H54 (cell line): ENCODE data around the gene GLOD5.
A peak's percentile ranks its signal among the peaks of the same experiment; 100 is the strongest.

Experiments
- DNase-seq: peaks from one replicate; pipeline ENCODE4 v3.0.0; 2011; ENCODE audit warnings: low spot score, mixed read lengths; ENCODE audit not compliant: insufficient read length
- FAIRE-seq: peaks from 3 replicates; lab custom pipeline; 2011; peaks lifted over from hg19 to GRCh38; lab: Jason Lieb, UNC
- POLR2A ChIP-seq: IDR thresholded peaks from 2 replicates; pipeline ENCODE4 v1.6.1; 2011; ENCODE audit warnings: low read depth, mild to moderate bottlenecking, low read length

The GLOD5 gene

DNA sequence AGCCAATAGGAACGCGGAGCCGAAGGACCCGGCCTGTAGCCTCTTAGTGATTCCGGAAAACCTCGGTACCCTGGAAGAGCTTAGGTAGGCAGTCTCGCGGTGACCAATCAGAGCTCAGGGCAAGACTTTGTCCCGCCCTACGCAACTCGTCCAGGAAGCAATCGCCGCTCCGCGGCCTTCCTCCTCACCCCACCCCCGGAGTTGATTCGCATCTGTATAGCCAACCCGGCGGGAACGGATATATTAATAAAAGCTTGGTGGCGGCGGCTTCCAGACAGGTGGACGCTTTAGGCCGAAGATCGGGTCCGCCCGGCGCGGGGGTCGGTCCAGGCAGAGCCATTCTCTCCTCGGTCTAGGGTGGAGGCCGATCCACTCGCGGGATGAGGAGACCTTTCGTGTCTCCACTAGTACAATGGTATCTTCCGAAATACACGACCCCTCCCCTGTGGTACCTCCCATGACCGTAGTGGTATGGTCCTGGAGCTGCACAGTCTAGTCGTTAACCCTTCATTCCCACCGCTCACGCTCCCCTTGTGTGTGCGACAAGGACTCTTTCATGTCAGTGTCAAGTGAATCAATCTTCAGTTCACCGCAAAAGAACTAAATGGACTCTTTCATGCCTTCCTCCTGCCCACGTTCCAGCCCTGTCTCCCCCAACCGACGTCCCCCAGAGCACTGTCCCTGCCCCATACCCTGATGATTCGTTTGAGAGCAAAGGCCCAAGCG lies 24.2 kb upstream of the GLOD5 start:
- FAIRE-seq, result no peak
- DNase-seq, result peak; percentile 45
- no peak for TF ChIP-seq POLR2A

- FAIRE-seq (no peak), DNase-seq (no peak)
- TF ChIP-seq POLR2A, result 0 out of 2 replicates have a peak, but pooled peaks have one; percentile 16
Measured at GRCh38 chrX:48737940-48738339, 23.6 kb upstream of the GLOD5 start.

- DNase-seq (no peak), FAIRE-seq (no peak)
- TF ChIP-seq POLR2A, result no peak
Measured at GRCh38 chrX:48741834-48742233, 19.7 kb upstream of the GLOD5 start.

DNA sequence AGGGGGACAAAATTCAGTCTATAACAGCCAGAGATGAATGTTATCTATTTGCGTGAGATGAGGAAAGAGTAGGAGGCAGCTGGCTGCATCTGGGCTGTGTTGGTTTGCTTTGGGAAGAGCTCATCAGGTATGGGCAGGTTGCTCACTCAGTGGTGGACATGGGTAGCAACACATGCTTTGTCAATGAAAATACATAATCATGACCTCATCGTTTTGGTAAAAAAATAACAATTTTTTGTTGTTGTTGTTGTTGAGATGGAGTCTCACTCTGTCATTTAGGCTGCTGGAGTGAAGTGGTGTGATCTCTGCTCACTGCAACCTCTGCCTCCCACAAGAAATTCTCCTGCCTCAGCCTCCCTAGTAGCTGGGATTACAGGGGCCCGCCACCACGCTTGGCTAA lies 16.3 kb upstream of the GLOD5 start:
- no peak for DNase-seq
- no peak for TF ChIP-seq POLR2A
- FAIRE-seq, result no peak

GRCh38 chrX:48747415-48748016 lies 14.0 kb upstream of the GLOD5 start:
- no peak for TF ChIP-seq POLR2A
- no peak for FAIRE-seq
- no peak for DNase-seq

DNA sequence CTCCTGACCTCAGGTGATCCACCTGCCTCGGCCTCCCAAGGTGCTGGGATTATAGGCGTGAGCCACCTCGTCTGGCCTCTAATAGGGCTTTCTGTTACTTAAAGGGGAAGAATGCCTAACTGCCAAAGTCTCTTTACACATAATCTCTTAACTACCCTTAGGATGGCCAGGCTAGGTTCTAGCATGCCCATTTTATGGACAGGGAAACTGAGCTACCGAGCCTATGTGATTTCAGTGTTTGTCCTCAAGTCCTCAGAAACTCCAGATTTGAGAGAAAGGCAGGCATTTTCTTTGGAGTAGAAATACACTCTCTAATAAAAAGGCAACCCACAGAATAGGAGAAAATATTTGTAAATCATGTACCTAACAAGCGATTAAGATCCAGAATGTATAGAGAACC lies 12.4 kb upstream of the GLOD5 start:
- DNase-seq (no peak), FAIRE-seq (no peak)
- no peak for TF ChIP-seq POLR2A

DNA sequence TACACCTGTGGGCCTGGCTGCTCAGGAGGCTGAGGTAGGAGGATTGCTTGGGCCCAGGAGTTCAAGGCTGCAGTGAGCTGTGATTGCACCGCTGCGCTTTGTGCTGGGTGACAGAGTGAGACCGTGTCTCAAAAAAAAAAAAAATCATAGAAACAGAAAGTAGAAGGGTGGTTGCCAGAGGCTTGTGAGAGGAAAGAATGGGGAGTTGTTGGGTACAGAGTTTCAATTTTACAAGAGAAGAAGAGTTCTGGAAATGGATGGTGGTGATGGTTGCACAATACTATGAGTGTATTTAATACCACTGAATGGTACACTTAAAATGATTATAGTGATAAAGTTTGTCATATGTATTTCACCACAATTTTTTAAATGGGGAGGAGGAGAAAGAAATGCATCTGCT lies 10.2 kb upstream of the GLOD5 start:
- TF ChIP-seq POLR2A, result no peak
- FAIRE-seq, result no peak
- DNase-seq, result no peak

- no peak for TF ChIP-seq POLR2A
- FAIRE-seq (no peak), DNase-seq (no peak)
Measured at GRCh38 chrX:48752498-48752897, 9.0 kb upstream of the GLOD5 start.

DNA sequence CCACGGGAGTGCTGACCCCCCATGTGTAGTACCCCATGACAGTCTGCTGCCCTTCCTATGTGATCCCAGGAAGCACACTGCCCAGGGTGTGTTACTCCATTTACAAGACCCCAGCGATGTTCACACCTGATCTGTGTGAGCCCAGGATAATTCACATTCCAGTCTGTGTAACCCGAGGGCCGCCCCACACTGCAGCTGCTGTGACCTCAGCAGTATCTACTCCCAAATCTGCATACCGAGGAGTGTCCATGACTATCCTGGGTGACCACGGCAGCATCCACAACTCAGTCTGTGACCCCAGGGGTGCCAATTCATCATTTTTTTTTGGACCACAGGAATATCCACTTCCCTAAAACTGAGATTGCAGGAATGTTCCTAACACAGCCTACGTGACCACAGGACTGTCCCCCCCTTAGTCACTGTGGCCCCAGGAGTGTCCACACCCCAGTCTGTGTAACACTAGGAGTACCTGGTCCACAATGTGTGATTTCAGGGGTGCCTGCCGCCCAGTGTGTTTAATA lies 7.8 kb upstream of the GLOD5 start:
- DNase-seq (no peak), FAIRE-seq (no peak)
- no peak for TF ChIP-seq POLR2A

- DNase-seq (no peak), FAIRE-seq (no peak)
Measured at GRCh38 chrX:48754238-48754637, 7.3 kb upstream of the GLOD5 start.

DNA sequence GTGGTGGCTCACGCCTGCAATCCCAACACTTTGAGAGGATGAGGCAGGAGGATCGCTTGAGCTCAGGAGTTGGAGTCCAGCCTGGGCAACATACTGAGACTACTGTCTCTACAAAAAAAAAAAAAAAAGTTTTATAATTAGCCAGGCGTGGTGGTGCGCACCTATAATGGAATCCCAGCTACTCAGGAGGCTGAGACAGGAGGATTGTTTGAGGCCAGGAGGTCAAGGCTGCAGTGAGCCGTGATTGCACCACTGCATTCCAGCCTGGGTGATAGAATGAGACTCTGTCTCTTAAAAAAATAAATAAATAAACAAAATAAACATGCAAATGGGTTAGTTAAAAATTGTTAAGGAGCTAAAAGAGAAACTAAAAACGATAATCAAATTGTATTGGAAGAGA lies 7.7 kb downstream of the GLOD5 start:
- TF ChIP-seq POLR2A, result no peak
- FAIRE-seq (no peak), DNase-seq (no peak)

More at GRCh38 chrX:48754238-48754637, 7.3 kb upstream of the GLOD5 start:
- no peak for TF ChIP-seq POLR2A

DNA sequence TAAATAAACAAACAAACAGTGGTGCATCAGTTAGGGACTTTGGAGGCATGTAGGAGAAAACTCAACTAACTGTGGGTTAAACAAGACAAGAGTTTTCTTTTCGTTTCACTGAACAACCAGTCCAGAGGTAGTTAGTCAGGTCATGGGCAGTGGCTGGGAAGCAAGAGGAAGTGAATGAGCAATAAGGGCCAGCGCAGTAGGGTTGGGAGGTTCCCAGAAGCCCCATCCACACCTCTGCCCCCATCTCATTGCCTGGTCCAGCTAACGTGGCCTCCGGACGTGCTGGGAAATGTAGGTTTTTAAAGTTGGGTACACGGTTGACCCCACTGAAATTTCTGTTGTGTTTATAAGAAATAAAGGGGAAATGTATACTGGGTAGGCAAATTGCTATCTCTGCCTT lies 8.7 kb downstream of the GLOD5 start:
- TF ChIP-seq POLR2A, result no peak
- FAIRE-seq (no peak), DNase-seq (no peak)

DNA sequence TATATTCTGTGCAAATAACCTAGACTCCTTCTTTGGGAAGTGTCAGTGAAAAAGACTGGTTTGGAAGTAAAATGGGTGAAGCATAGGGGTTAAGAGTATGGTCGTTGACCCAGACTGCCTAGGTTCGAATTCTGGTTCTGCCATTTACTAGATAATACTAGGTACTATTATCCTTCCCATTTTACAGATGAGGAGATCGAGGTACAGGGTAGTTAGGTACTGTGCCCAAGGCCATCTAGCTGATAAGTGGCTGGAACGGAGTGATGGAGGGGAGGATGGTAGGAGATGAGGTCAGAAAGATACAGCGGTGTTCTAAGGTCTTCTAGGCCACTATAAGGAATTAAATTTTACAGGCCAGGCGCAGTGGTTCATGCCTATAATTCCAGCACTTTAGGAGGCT lies 11.1 kb downstream of the GLOD5 start:
- FAIRE-seq, result no peak
- TF ChIP-seq POLR2A, result no peak

GRCh38 chrX:48776818-48777439 lies 15.4 kb downstream of the GLOD5 start:
- FAIRE-seq (no peak), DNase-seq (no peak)
- no peak for TF ChIP-seq POLR2A

More for the DNA sequence above, 11.1 kb downstream of the GLOD5 start:
- no peak for DNase-seq
